H9 (cell line): ENCODE data around the gene IGFBP7. TPM values are rescaled to one million over a fixed set of nuclear protein-coding genes. Genes with fewer than 3 reads are reported as not detected.
A peak's percentile ranks its signal among the peaks of the same experiment; 100 is the strongest.

Experiments
- DNase-seq: peaks from one replicate; pipeline ENCODE4 v3.0.0-alpha.2; 2017
- H2AFZ ChIP-seq: one replicate; pipeline ENCODE4 v1.6.1; 2013; ENCODE audit warnings: mild to moderate bottlenecking, low read length, control low read depth, moderate library complexity
- H2AK5ac ChIP-seq: 2 replicates; pipeline ENCODE4 v1.6.1; 2013; ENCODE audit warnings: low read length, control low read depth, mixed read lengths; ENCODE audit not compliant: insufficient read length
- H2BK120ac ChIP-seq: one replicate; pipeline ENCODE4 v1.6.1; 2013; ENCODE audit warnings: low read depth, mild to moderate bottlenecking, low read length, control low read depth, inconsistent platforms; ENCODE audit not compliant: poor library complexity, severe bottlenecking
- H2BK12ac ChIP-seq: 2 replicates; pipeline ENCODE4 v1.6.1; 2013; ENCODE audit warnings: low read length, control low read depth, mixed read lengths, low read depth; ENCODE audit not compliant: insufficient read length
- H2BK15ac ChIP-seq: 2 replicates; pipeline ENCODE4 v1.6.1; 2013; ENCODE audit warnings: low read depth, low read length, control low read depth
- H2BK20ac ChIP-seq: one replicate; pipeline ENCODE4 v1.6.1; 2013; ENCODE audit warnings: low read depth, mild to moderate bottlenecking, low read length, control low read depth, inconsistent platforms; ENCODE audit not compliant: poor library complexity, severe bottlenecking
- H2BK5ac ChIP-seq: 2 replicates; pipeline ENCODE4 v1.6.1; 2013; ENCODE audit warnings: low read length, control low read depth, mixed read lengths; ENCODE audit not compliant: insufficient read length
- H3K14ac ChIP-seq: 2 replicates; pipeline ENCODE4 v1.6.1; 2013; ENCODE audit warnings: low read length, control low read depth; ENCODE audit not compliant: insufficient read depth
- H3K18ac ChIP-seq: 2 replicates; pipeline ENCODE4 v1.6.1; 2013; ENCODE audit warnings: low read depth, mild to moderate bottlenecking, mixed read lengths, low read length, control low read depth; ENCODE audit not compliant: insufficient read length
- H3K23ac ChIP-seq: 2 replicates; pipeline ENCODE4 v1.6.1; 2013; ENCODE audit warnings: low read length, control low read depth, mixed read lengths, low read depth; ENCODE audit not compliant: insufficient read length
- H3K23me2 ChIP-seq: 2 replicates; pipeline ENCODE4 v1.6.1; 2013; ENCODE audit warnings: low read depth, mild to moderate bottlenecking, mixed read lengths, low read length, control low read depth; ENCODE audit not compliant: insufficient read length, poor library complexity, severe bottlenecking
- H3K27ac ChIP-seq: 2 replicates; pipeline ENCODE4 v1.5.1; 2013; ENCODE audit warnings: low read length, control low read depth, mixed read lengths, low read depth; ENCODE audit not compliant: insufficient read length
- H3K27me3 ChIP-seq: 2 replicates; pipeline ENCODE4 v1.6.1; 2013; ENCODE audit warnings: low read length, control low read depth, inconsistent platforms; ENCODE audit not compliant: insufficient read depth
- H3K4ac ChIP-seq: 2 replicates; pipeline ENCODE4 v1.6.1; 2013; ENCODE audit warnings: low read depth, mild to moderate bottlenecking, control low read depth, inconsistent platforms, low read length, moderate library complexity
- H3K4me1 ChIP-seq: 2 replicates; pipeline ENCODE4 v1.6.1; 2013; ENCODE audit warnings: low read length, control low read depth, inconsistent platforms; ENCODE audit not compliant: insufficient read depth
- H3K4me2 ChIP-seq: 2 replicates; pipeline ENCODE4 v1.6.1; 2013; ENCODE audit warnings: low read length, control low read depth, mixed read lengths; ENCODE audit not compliant: insufficient read length, insufficient read depth
- H3K56ac ChIP-seq: 2 replicates; pipeline ENCODE4 v1.6.1; 2013; ENCODE audit warnings: low read depth, mild to moderate bottlenecking, mixed read lengths, low read length, control low read depth; ENCODE audit not compliant: insufficient read length
- H3K79me1 ChIP-seq: 2 replicates; pipeline ENCODE4 v1.6.1; 2013; ENCODE audit warnings: low read depth, mild to moderate bottlenecking, moderate library complexity, low read length, control low read depth, inconsistent platforms; ENCODE audit not compliant: insufficient read depth, poor library complexity, severe bottlenecking
- H3K79me2 ChIP-seq: 2 replicates; pipeline ENCODE4 v1.6.1; 2013; ENCODE audit warnings: low read length, control low read depth, inconsistent platforms; ENCODE audit not compliant: insufficient read depth
- H3K9ac ChIP-seq: 2 replicates; pipeline ENCODE4 v1.6.1; 2013; ENCODE audit warnings: low read length, control low read depth, mixed read lengths; ENCODE audit not compliant: insufficient read length; ENCODE audit errors: extremely low read depth
- H3K9me3 ChIP-seq: one replicate; pipeline ENCODE4 v1.6.1; 2013; ENCODE audit warnings: low read depth, low read length, inconsistent platforms; ENCODE audit not compliant: control insufficient read depth
- H3T11ph ChIP-seq: one replicate; pipeline ENCODE4 v1.6.1; 2013; ENCODE audit warnings: mild to moderate bottlenecking, low read length, control low read depth, inconsistent platforms
- H4K20me1 ChIP-seq: one replicate; pipeline ENCODE4 v1.6.1; 2013; ENCODE audit not compliant: control insufficient read depth, insufficient read length, insufficient read depth
- H4K5ac ChIP-seq: 2 replicates; pipeline ENCODE4 v1.6.1; 2013; ENCODE audit warnings: low read depth, mild to moderate bottlenecking, mixed read lengths, low read length, control low read depth; ENCODE audit not compliant: insufficient read length
- H4K8ac ChIP-seq: replicated peaks from 2 replicates; pipeline ENCODE4 v1.6.1; 2013; ENCODE audit warnings: low read length, control low read depth, mixed read lengths, low read depth; ENCODE audit not compliant: insufficient read length
- H4K91ac ChIP-seq: 2 replicates; pipeline ENCODE4 v1.6.1; 2013; ENCODE audit warnings: low read depth, mild to moderate bottlenecking, moderate library complexity, mixed read lengths, low read length, control low read depth; ENCODE audit not compliant: insufficient read length
- H3K27ac Mint-ChIP-seq, 3 experiments: 2 replicates in 2 of 3; 3 replicates in 1 of 3; pipeline ENCODE4 v1.8.0; 2020 to 2021; ENCODE audit warnings: mixed read lengths in 3 of 3, mild to moderate bottlenecking in 1 of 3, moderate library complexity in 1 of 3
- H3K27me3 Mint-ChIP-seq: 2 replicates; pipeline ENCODE4 v1.8.0; 2021; ENCODE audit warnings: low read depth, mild to moderate bottlenecking, moderate library complexity, mixed read lengths
- H3K36me3 Mint-ChIP-seq, 3 experiments: 2 replicates in 2 of 3; 3 replicates in 1 of 3; pipeline ENCODE4 v1.8.0; 2020 to 2021; ENCODE audit warnings: low read depth in 3 of 3, mixed read lengths in 3 of 3; ENCODE audit not compliant: insufficient read depth in 1 of 3
- H3K4me1 Mint-ChIP-seq, 2 experiments: 2 replicates each; pipeline ENCODE4 v1.8.0; 2020; ENCODE audit warnings: mixed read lengths in 2 of 2
- H3K4me3 Mint-ChIP-seq, 2 experiments: 2 replicates in 1 of 2; 3 replicates in 1 of 2; pipeline ENCODE4 v1.8.0; 2020 to 2021; ENCODE audit warnings: mild to moderate bottlenecking in 2 of 2, mixed read lengths in 2 of 2, moderate library complexity in 1 of 2
- H3K9me3 Mint-ChIP-seq, 2 experiments: 2 replicates in 1 of 2; 3 replicates in 1 of 2; pipeline ENCODE4 v1.8.0; 2020; ENCODE audit warnings: mild to moderate bottlenecking in 2 of 2, mixed read lengths in 2 of 2, moderate library complexity in 1 of 2
- CTCF ChIP-seq: fragments of 200-600 bp; sonication (generic); conservative IDR thresholded peaks from 3 replicates; pipeline ENCODE4 v1.8.0; 2021; ENCODE audit warnings: antibody characterized with exemption, mild to moderate bottlenecking
- WGBS: extraction: QIAGEN DNeasy Blood & Tissue Kit; methylation state at CpG from one replicate; pipeline ENCODE4 v1.1.7; 2013; ENCODE audit warnings: missing lambda C conversion rate, low lambda C conversion rate, mixed read lengths; ENCODE audit not compliant: insufficient read length; ENCODE audit errors: extremely low coverage; 5-methylcytosine and 5-hydroxymethylcytosine counted together
- total RNA-seq: library from RNA; stranded (reverse); gene quantifications from 2 replicates; pipeline ENCODE4 v1.2.1, GENCODE V29; 2021

IGFBP7 gene
- total RNA-seq, 1 experiment from 2014 or later = 0.37 TPM

- no peak overlapping the region for H4K91ac ChIP-seq
- H3K23me2 ChIP-seq = no peaks in the 10 kb centered on the region
- H3K27ac ChIP-seq = no peak overlapping the region
- no peak overlapping the region for H2BK15ac ChIP-seq
- no peak overlapping the region for H2BK5ac ChIP-seq
- Mint-ChIP-seq H3K4me3 (no peak overlapping the region), H3K36me3 (peaks cover 5 to 14% (median 12%) of the 10 kb centered on the region in 3 experiments; a peak in 5 of 7 replicates), H3K27me3 (peaks cover 2% of the 10 kb centered on the region; the same call in 1 of the 2 replicates), H3K27ac (peak overlapping the region in 1 of 3 experiments; percentile 12; a peak in 1 of 7 replicates), H3K9me3 (peaks cover 16 to 30% of the 10 kb centered on the region in 2 experiments), H3K4me1 (peaks cover 3 to 5% of the 10 kb centered on the region in 2 experiments)
- no peak overlapping the region for H2AFZ ChIP-seq
- H3K79me1 ChIP-seq = no peaks in the 10 kb centered on the region
- TF ChIP-seq CTCF = no peak
- H2BK120ac ChIP-seq = no peak overlapping the region
- no peak overlapping the region for H3K4ac ChIP-seq
- DNase-seq = no peak
- H2AK5ac ChIP-seq = no peak overlapping the region
- H3K4me1 ChIP-seq = peaks cover 7% of the 10 kb centered on the region; the same call in 1 of the 2 replicates
- H3K9me3 ChIP-seq = peaks cover 2% of the 10 kb centered on the region
- no peak overlapping the region for H2BK20ac ChIP-seq
- H4K8ac ChIP-seq = no peak overlapping the region
- no peaks in the 10 kb centered on the region for H3K27me3 ChIP-seq
- no peak overlapping the region for H3K18ac ChIP-seq
- H4K20me1 ChIP-seq = no peaks in the 10 kb centered on the region
- H4K5ac ChIP-seq = no peak overlapping the region
- no peak overlapping the region for H2BK12ac ChIP-seq
- H3K23ac ChIP-seq = no peak overlapping the region
- H3K14ac ChIP-seq = no peak overlapping the region
- H3K9ac ChIP-seq = no peak overlapping the region
- H3K79me2 ChIP-seq = no peaks in the 10 kb centered on the region
- no peak overlapping the region for H3K4me2 ChIP-seq
- H3K56ac ChIP-seq = no peak overlapping the region
- H3T11ph ChIP-seq = no peak overlapping the region
- no CpG with 5 or more reads among the region's 2 CpGs for WGBS
These were observed 22.6 kb upstream of the IGFBP7 start for GRCh38 chr4:57132743-57133137.
